ENCODE measurements around the gene CCDC28A. TPM values are rescaled to one million over a fixed set of nuclear protein-coding genes. Genes with fewer than 3 reads are reported as not detected.

CCDC28A gene
- total RNA-seq, 1 experiment from 2014 or later: 12.0 TPM

GRCh38 chr6:138814179-138814834, 40.7 kb downstream of the CCDC28A start:
- no peak for TF ChIP-seq SP1 (IDR thresholded peaks at IDR 0.05; ENCODE audit: low read depth)
- TF ChIP-seq FOSL1 (IDR thresholded peaks at IDR 0.05; ENCODE audit: low read depth): no peak
- TF ChIP-seq EZH2 (IDR thresholded peaks at IDR 0.05): no peak
- TF ChIP-seq CTCF (IDR thresholded peaks at IDR 0.05 in 2 of 3, conservative IDR thresholded peaks at IDR 0.05 in 1 of 3; ENCODE audit: borderline replicate concordance in 1 of 3, insufficient read depth in 1 of 3, low read depth in 2 of 3, low read length in 2 of 3): no peak
- no peak for TF ChIP-seq RAD21 (IDR thresholded peaks at IDR 0.05; ENCODE audit: low read depth)
- no peak for TF ChIP-seq ELF1 (IDR thresholded peaks at IDR 0.05; ENCODE audit: borderline replicate concordance, low read depth)
- TF ChIP-seq POLR2AphosphoS5 (IDR thresholded peaks at IDR 0.05; ENCODE audit: low read depth, low read length): no peak
- no peak for TF ChIP-seq ATF3 (IDR thresholded peaks at IDR 0.05)
- no peak for TF ChIP-seq YY1 (IDR thresholded peaks at IDR 0.05; ENCODE audit: extremely low read depth, insufficient replicate concordance, low read depth, low read length)
- Histone ChIP-seq H3K4me1 (ENCODE audit: control insufficient read depth in 1 of 2, insufficient read depth in 2 of 2, low read length in 2 of 2) (peaks cover 23 to 32% of the 10 kb centered on the region in 2 experiments), H3K9ac (ENCODE audit: low read length) (no peak overlapping the region), H3K27ac (ENCODE audit: low read depth, low read length) (no peak overlapping the region), H3K79me2 (ENCODE audit: insufficient read depth, low read length) (no peaks in the 10 kb centered on the region), H4K20me1 (ENCODE audit: insufficient read depth) (no peaks in the 10 kb centered on the region), H3K4me2 (ENCODE audit: low read length) (no peak overlapping the region), H3K9me2 (ENCODE audit: insufficient read depth) (no peaks in the 10 kb centered on the region), H2AFZ (ENCODE audit: low read depth, low read length, poor library complexity, severe bottlenecking) (no peak overlapping the region), H3K27me3 (ENCODE audit: insufficient read depth, low read length) (no peaks in the 10 kb centered on the region), H3K4me3 (replicated peaks in 1 of 2; ENCODE audit: low read depth in 1 of 2, low read length in 2 of 2) (no peak overlapping the region), H3K36me3 (ENCODE audit: control insufficient read depth in 1 of 2, insufficient read depth in 2 of 2, low read length in 2 of 2) (no peaks in the 10 kb centered on the region), H3K9me3 (ENCODE audit: control insufficient read depth in 1 of 2, insufficient read depth in 1 of 2, low read depth in 1 of 2, low read length in 2 of 2) (no peaks in the 10 kb centered on the region)
- POLR2A ChIA-PET: no interaction called here
- RAD21 ChIA-PET (ENCODE audit: low non-redundant PET in 1 of 2, low total read pairs in 2 of 2, uncharacterized antibody in 2 of 2, unreplicated experiment in 2 of 2): no interaction called here
- ATAC-seq (no peak), DNase-seq (ENCODE audit: low read depth, low spot score) (no peak)
- intact Hi-C loops (cut with micrococcal nuclease): no loop called here
- no TSS peak for BruUV-seq (replicated peaks)
- CTCF ChIA-PET: interaction anchor here (3.8 kb wide), 1 partner anchor 550 kb away, joined by 35 read pairs; no protein-coding TSS in a partner anchor

Measured in HCT116 (cell line).